ENCODE data around the gene LRRC26. TPM values are rescaled to one million over a fixed set of nuclear protein-coding genes. Genes with fewer than 3 reads are reported as not detected.
"Not testable (repeated sequence)": the region's sequence is repeated elsewhere in the genome, so short reads cannot be mapped to it uniquely, and the experiment has no call there.

LRRC26 gene
- total RNA-seq, 1 experiment from 2014 or later: 2.4 TPM

DNA sequence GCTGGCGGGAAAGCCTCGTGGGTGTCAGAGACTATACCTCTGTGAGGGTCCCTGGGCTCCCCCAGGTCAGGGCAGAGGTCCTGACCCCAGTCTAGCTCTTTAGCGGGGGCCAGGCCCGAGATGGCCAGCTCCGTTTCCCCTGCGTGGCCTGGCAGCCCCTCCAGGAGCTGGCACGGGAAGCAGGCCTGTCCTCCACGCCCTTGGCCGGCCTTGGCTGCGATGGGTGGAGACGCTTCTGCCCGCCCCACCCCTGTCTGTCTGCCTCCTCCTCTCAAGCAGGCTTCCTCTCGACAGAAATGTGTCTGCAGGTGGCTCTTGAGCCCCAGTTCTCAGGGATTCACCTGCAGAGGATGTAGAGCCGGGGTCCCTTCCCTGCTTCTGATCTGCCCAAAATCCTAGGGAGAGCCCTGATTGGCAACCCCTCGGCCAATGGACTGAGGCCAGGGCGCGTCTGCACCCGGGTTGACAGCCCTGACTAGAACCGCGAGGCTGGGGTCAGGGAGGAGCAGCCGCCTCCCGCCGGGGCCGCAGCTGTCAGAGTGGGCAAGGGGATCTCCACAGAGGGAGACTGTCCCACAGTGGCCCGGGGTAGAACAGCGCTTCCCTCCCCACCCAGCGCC, 33.5 kb downstream of the LRRC26 start:
- no peak for DNase-seq (ENCODE audit: low read depth, low spot score)
- H2AFZ ChIP-seq (ENCODE audit: low read depth, low read length, poor library complexity, severe bottlenecking): no peak overlapping the region
- H3K79me2 ChIP-seq (ENCODE audit: insufficient read depth, low read length): no peaks in the 10 kb centered on the region
- TF ChIP-seq CEBPB (IDR thresholded peaks at IDR 0.05; ENCODE audit: low read depth) (no peak), ZFX (IDR thresholded peaks at IDR 0.05) (no peak), EZH2 (IDR thresholded peaks at IDR 0.05) (no peak), EGR1 (IDR thresholded peaks at IDR 0.05; ENCODE audit: low read depth) (no peak)
- TF ChIP-seq, protein P1, sequence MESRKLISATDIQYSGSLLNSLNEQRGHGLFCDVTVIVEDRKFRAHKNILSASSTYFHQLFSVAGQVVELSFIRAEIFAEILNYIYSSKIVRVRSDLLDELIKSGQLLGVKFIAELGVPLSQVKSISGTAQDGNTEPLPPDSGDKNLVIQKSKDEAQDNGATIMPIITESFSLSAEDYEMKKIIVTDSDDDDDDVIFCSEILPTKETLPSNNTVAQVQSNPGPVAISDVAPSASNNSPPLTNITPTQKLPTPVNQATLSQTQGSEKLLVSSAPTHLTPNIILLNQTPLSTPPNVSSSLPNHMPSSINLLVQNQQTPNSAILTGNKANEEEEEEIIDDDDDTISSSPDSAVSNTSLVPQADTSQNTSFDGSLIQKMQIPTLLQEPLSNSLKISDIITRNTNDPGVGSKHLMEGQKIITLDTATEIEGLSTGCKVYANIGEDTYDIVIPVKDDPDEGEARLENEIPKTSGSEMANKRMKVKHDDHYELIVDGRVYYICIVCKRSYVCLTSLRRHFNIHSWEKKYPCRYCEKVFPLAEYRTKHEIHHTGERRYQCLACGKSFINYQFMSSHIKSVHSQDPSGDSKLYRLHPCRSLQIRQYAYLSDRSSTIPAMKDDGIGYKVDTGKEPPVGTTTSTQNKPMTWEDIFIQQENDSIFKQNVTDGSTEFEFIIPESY (IDR thresholded peaks at IDR 0.05; ENCODE audit: extremely low read depth, insufficient replicate concordance, low read length): no peak
- intact Hi-C loops (cut with micrococcal nuclease): no loop called here
- ChIA-PET POLR2A (no interaction called here), RAD21 (ENCODE audit: low non-redundant PET in 1 of 2, low total read pairs in 2 of 2, uncharacterized antibody in 2 of 2, unreplicated experiment in 2 of 2) (no interaction called here), CTCF (no interaction called here)
- no TSS peak for BruUV-seq (replicated peaks)
- no peak overlapping the region for H3K4me3 ChIP-seq (replicated peaks in 1 of 2; ENCODE audit: low read depth in 1 of 2, low read length in 2 of 2)
- H3K36me3 ChIP-seq (ENCODE audit: control insufficient read depth in 1 of 2, insufficient read depth in 2 of 2, low read length in 2 of 2): no peaks in the 10 kb centered on the region
- H4K20me1 ChIP-seq (ENCODE audit: insufficient read depth): no peaks in the 10 kb centered on the region
- peak; percentile 18; the same call in 1 of the 2 replicates for ATAC-seq
- no peaks in the 10 kb centered on the region for H3K27me3 ChIP-seq (ENCODE audit: insufficient read depth, low read length)
- H3K4me1 ChIP-seq (ENCODE audit: control insufficient read depth in 1 of 2, insufficient read depth in 2 of 2, low read length in 2 of 2): peaks cover 12 to 18% of the 10 kb centered on the region in 2 experiments
- no peak overlapping the region; the same call in 1 of the 2 replicates for H3K27ac ChIP-seq (ENCODE audit: low read depth, low read length)
- no peak overlapping the region for H3K9ac ChIP-seq (ENCODE audit: low read length)
- no peaks in the 10 kb centered on the region for H3K9me3 ChIP-seq (ENCODE audit: control insufficient read depth in 1 of 2, insufficient read depth in 1 of 2, low read depth in 1 of 2, low read length in 2 of 2)
- no peaks in the 10 kb centered on the region for H3K9me2 ChIP-seq (ENCODE audit: insufficient read depth)
- no peak overlapping the region for H3K4me2 ChIP-seq (ENCODE audit: low read length)

DNA sequence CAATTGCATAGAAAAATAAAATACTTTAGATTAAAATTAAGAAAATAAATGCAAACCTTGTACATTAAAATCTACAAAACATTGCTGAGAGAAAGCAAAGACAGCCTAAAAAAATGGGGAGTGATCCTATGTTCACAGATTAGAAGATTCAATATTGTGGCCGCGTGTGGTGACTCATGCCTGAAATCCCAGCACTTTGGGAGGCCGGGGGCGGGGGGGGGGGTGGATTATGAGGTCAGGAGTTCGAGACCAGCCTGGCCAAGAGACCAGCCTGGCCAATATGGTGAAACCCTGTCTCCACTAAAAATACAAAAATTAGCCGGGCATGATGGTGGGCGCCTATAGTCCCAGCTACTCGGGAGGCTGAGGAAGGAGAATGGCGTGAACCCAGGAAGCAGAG, 34.7 kb downstream of the LRRC26 start:
- H4K20me1 ChIP-seq (ENCODE audit: insufficient read depth); RAD21 ChIA-PET (ENCODE audit: low non-redundant PET in 1 of 2, low total read pairs in 2 of 2, uncharacterized antibody in 2 of 2, unreplicated experiment in 2 of 2); H3K9ac ChIP-seq (ENCODE audit: low read length); H3K4me3 ChIP-seq (replicated peaks in 1 of 2; ENCODE audit: low read depth in 1 of 2, low read length in 2 of 2); CTCF ChIA-PET; ATAC-seq; H3K9me2 ChIP-seq (ENCODE audit: insufficient read depth); H3K27ac ChIP-seq (ENCODE audit: low read depth, low read length); BruUV-seq (replicated peaks); H3K27me3 ChIP-seq (ENCODE audit: insufficient read depth, low read length); H3K9me3 ChIP-seq (ENCODE audit: control insufficient read depth in 1 of 2, insufficient read depth in 1 of 2, low read depth in 1 of 2, low read length in 2 of 2); intact Hi-C loops (cut with micrococcal nuclease); DNase-seq (ENCODE audit: low read depth, low spot score); H3K36me3 ChIP-seq (ENCODE audit: control insufficient read depth in 1 of 2, insufficient read depth in 2 of 2, low read length in 2 of 2); H3K79me2 ChIP-seq (ENCODE audit: insufficient read depth, low read length): not testable (repeated sequence)
- peak overlapping the region; percentile 30 for H2AFZ ChIP-seq (ENCODE audit: low read depth, low read length, poor library complexity, severe bottlenecking)
- POLR2A ChIA-PET: interaction anchor here (1.5 kb wide), 1 partner anchor 28 kb away, joined by 3 read pairs; no protein-coding TSS in a partner anchor
- peak overlapping the region; percentile 53; the same call in 1 of the 2 replicates for H3K4me2 ChIP-seq (ENCODE audit: low read length)
- H3K4me1 ChIP-seq (ENCODE audit: control insufficient read depth in 1 of 2, insufficient read depth in 2 of 2, low read length in 2 of 2): peaks cover 13 to 19% of the 10 kb centered on the region in 2 experiments

Measured in HCT116 (cell line).